Measurements from ENCODE around the gene ELAVL3.

Gene ELAVL3

GRCh38 chr19:11453468-11454341 is 27.1 kb downstream of the ELAVL3 start:
- no peak for DNase-seq (ENCODE audit: low read depth, low spot score)
- TF ChIP-seq CTCF (IDR thresholded peaks at IDR 0.05; ENCODE audit: insufficient read depth, low read length, missing control alignments): peak; percentile 43
- H3K4me3 ChIP-seq (ENCODE audit: low read depth, low read length): no peak overlapping the region
- CTCF ChIA-PET: interaction anchor here (1.8 kb wide), 1 partner anchor 10 kb away, joined by 4 read pairs; no protein-coding TSS in a partner anchor
- POLR2A ChIA-PET: no interaction called here

DNA sequence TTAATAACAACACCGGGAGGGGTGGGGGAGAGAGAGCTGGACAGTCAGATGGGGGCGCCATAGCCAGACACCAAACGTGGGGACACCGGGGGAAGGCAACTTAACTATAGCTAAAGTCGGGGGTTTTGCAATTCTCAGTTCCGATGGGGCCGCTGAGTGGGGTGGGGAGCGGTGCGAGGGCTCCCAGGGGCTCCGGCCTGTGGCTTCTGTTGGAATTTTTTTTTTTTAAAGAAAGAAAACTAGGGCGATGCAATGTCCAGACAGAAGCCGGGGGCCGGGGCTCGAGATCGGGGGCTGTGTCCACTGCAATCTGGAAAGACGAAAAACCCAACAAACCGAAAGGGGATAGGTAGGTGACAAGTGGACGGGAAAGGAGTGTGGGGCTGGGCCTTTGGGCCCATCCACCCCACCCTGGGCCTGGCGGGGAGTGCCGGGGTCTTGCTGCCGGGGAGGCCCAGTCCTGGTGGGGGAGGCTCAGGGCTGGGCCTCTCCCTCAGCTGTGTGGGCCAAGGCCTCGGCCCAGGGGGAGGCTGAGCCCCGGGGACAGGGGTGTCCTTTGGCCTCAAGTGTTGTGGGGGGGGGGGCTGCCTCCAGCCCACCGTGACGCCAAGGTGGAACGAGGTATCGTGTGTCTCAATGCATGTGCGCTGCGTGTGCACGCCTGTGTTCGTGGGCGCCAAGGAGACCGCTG is 28.1 kb downstream of the ELAVL3 start:
- no peak for DNase-seq (ENCODE audit: low read depth, low spot score)
- CTCF ChIA-PET: interaction anchor here (1.0 to 1.8 kb wide), 6 partner anchors 9 to 160 kb away, joined by 3 to 4 read pairs (median 4); partner anchors contain the start of gene PRKCSH
- TF ChIP-seq CTCF (IDR thresholded peaks at IDR 0.05; ENCODE audit: insufficient read depth, low read length, missing control alignments): no peak
- H3K4me3 ChIP-seq (ENCODE audit: low read depth, low read length): no peak overlapping the region
- POLR2A ChIA-PET: no interaction called here

DNA sequence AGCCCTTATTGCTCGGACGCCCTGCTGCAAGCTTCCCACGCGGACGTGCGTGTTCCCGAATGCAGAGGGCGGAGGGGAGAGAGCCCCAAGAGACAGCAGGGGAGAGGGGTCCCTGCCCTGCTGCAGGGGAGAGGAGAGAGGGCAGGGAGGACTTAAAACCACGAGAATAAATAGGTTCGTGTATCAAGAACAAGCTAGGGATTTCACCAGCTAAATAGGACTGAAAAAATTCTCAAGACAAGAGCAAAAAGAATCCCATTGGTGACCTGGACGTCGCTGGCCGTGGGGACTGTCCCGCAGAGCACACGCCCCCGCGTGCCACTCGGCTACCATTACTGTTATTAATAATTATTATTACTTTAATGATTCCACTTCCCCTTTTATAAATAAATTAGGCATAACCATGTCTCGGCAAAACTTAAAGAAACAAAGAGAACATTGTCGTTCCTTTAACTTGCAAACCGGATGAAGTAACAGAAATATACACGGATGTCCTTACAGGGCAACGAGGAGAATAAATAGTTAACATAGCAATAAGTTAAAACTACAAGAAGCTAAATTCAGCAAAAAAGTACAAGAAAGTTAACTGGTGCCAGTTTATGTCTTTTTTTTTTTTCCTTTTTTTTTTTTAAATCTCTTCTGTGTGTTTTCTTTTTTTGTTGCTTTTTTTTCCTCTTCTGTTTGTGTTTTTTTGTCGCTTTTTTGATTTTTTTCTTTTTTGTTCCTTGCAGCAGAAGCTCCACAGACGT is 28.8 kb downstream of the ELAVL3 start:
- ChIA-PET POLR2A (no interaction called here), CTCF (interaction anchor here (1.0 to 1.8 kb wide), 6 partner anchors 9 to 159 kb away, joined by 3 to 4 read pairs (median 4); partner anchors contain the start of gene PRKCSH)
- TF ChIP-seq CTCF (IDR thresholded peaks at IDR 0.05; ENCODE audit: insufficient read depth, low read length, missing control alignments): no peak
- DNase-seq (ENCODE audit: low read depth, low spot score): no peak
- H3K4me3 ChIP-seq (ENCODE audit: low read depth, low read length): no peak overlapping the region

DNA sequence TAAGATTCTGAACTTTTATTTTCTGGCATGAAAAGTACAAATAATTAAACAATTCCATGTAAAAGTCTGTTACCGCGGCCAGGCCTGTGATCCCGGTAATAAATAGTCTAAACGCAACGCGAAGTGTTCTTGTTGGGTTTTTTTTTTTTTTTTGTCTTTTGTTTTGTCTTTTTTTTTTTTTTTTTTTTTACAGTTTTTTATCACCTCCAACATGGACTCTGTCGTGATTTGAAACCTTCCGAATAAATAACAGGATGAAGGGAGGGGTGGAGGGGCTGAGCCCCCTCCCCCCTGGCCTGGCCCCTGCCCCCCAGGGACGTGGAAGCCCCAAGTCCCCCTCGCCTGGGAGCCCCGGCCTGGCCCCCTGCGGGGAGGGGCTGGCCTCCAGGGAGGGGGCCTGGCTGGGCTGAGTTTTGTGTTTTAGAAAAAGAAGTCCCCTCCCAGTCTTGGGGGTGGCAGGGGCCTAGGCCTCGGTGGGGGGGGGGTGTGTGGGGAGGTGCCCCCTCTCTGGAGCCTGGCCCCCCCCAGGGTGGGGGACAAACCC is 29.4 kb downstream of the ELAVL3 start:
- POLR2A ChIA-PET: no interaction called here
- CTCF ChIA-PET: no interaction called here
- DNase-seq (ENCODE audit: low read depth, low spot score): no peak
- no peak for TF ChIP-seq CTCF (IDR thresholded peaks at IDR 0.05; ENCODE audit: insufficient read depth, low read length, missing control alignments)
- no peak overlapping the region for H3K4me3 ChIP-seq (ENCODE audit: low read depth, low read length)

DNA sequence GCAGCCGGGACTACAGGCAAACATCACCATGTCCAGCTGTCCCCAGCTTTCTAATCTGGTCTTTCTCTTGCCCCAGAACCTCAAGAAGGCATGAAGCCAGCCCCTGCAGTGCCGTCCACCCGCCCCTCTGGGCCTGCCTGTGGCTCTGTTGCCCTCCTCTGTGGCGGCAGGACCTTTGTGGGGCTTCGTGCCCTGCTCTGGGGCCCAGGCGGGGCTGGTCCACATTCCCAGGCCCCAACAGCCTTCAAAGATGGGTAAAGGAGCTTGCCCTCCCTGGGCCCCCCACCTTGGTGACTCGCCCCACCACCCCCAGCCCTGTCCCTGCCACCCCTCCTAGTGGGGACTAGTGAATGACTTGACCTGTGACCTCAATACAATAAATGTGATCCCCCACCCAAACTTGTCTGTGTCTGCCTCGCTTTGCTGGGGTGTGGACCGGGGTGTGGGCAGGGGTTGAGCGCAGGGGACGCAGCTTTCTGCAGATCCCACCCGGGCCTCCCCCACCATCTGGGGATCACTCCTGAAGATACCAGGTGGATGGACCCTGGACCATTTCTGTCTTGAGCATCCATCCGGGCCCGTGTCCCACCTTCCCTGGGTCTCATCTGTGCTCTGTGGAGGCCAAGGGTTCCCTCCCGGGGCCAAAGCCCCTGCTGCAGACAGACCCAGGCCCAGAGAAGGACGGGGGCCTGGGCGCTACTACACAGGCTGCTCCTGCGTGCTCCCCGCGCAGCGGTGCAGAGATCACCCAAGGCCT is 30.1 kb downstream of the ELAVL3 start:
- ChIA-PET POLR2A (no interaction called here), CTCF (interaction anchor here (1.4 kb wide), 1 partner anchor 32 kb away, joined by 3 read pairs; no protein-coding TSS in a partner anchor)
- DNase-seq (ENCODE audit: low read depth, low spot score): no peak
- TF ChIP-seq CTCF (IDR thresholded peaks at IDR 0.05; ENCODE audit: insufficient read depth, low read length, missing control alignments): no peak
- H3K4me3 ChIP-seq (ENCODE audit: low read depth, low read length): no peak overlapping the region
